Gastrocnemius medialis (tissue), 4 donors: ENCODE measurements around the gene LMTK2. TPM values are rescaled to one million over a fixed set of nuclear protein-coding genes. Genes with fewer than 3 reads are reported as not detected.

Experiments used
- ATAC-seq, 2 donors: fragments of 150-250 bp; one replicate each; pipeline ENCODE4 v1.9.1; 2016
- DNase-seq, 2 donors: peaks; one replicate each; pipeline ENCODE4 v3.0.0-alpha.2; 2019
- H3K27ac ChIP-seq, 4 donors: fragments of 200-600 bp; sonication (generic); 1 replicate in 1 of 4; 2 replicates in 3 of 4; pipeline ENCODE4 v1.5.1; 2016 to 2018; ENCODE audit warnings: mild to moderate bottlenecking in 2 of 4, moderate library complexity in 1 of 4
- H3K27me3 ChIP-seq, 3 donors: fragments of 200-600 bp; sonication (generic) in 2 of 3; 1 replicate in 1 of 3; 2 replicates in 2 of 3; pipeline versions ENCODE4 v1.5.1 to v1.6.0; 2016 to 2019; ENCODE audit warnings: mild to moderate bottlenecking in 1 of 3, moderate library complexity in 1 of 3
- H3K36me3 ChIP-seq, 2 donors: fragments of 200-600 bp; sonication (generic) in 1 of 2; one replicate each; pipeline ENCODE4 v1.5.1; 2017 to 2018
- H3K4me1 ChIP-seq, 2 donors: fragments of 200-600 bp; sonication (generic) in 1 of 2; one replicate each; pipeline ENCODE4 v1.5.1; 2016 to 2017; ENCODE audit warnings: mild to moderate bottlenecking in 2 of 2
- H3K4me3 ChIP-seq, 4 donors: fragments of 200-600 bp; sonication (generic) in 3 of 4; 1 replicate in 1 of 4; 2 replicates in 3 of 4; pipeline ENCODE4 v1.5.1; 2016 to 2019; ENCODE audit warnings: mild to moderate bottlenecking in 2 of 4
- H3K9me3 ChIP-seq, 3 donors: fragments of 200-600 bp; sonication (generic) in 2 of 3; 1 replicate in 1 of 3; 2 replicates in 2 of 3; pipeline ENCODE4 v1.5.1; 2016 to 2019
- POLR2A ChIP-seq, 2 donors: fragments of 450-650 bp; IDR thresholded peaks; one replicate each; pipeline ENCODE4 v1.6.1; 2017; ENCODE audit warnings: antibody characterized with exemption in 2 of 2, mild to moderate bottlenecking in 2 of 2, moderate library complexity in 2 of 2
- in situ Hi-C, 4 donors: fragments of 200-750 bp; cut with MboI; loops; one replicate each; pipeline versions ENCODE4 v1.15.0 to v1.8.0; 2017; ENCODE audit warnings: low sequenced_read_pairs in 4 of 4
- intact Hi-C: fragments of 100-400 bp; cut with DNase I; formaldehyde crosslinking; loops from one replicate; pipeline ENCODE4 v1.15.1; 2023; ENCODE audit warnings: low total_unique reads
- total RNA-seq, 4 donors: library from RNA; depleted of rRNA; stranded (reverse); fragments of >200 nt; gene quantifications; one replicate each; pipeline versions ENCODE4 v1.1.0 to v1.2.3, GENCODE V29; 2016
- TF ChIP-seq, protein P1 (sequence below), 5 experiments: fragments of 450-650 bp in 3 of 5; fragments of 200-600 bp in 2 of 5; sonication (generic) in 2 of 5; IDR thresholded peaks in 4 of 5; conservative IDR thresholded peaks in 1 of 5; 1 replicate in 4 of 5; 2 replicates in 1 of 5; pipeline ENCODE4 v1.5.1; 2016 to 2019; ENCODE audit warnings: antibody characterized with exemption in 5 of 5, mild to moderate bottlenecking in 3 of 5, moderate library complexity in 3 of 5

LMTK2 gene
- total RNA-seq, 4 donors from 2014 or later = 10.8 to 44.2 (median 17.7) TPM

DNA sequence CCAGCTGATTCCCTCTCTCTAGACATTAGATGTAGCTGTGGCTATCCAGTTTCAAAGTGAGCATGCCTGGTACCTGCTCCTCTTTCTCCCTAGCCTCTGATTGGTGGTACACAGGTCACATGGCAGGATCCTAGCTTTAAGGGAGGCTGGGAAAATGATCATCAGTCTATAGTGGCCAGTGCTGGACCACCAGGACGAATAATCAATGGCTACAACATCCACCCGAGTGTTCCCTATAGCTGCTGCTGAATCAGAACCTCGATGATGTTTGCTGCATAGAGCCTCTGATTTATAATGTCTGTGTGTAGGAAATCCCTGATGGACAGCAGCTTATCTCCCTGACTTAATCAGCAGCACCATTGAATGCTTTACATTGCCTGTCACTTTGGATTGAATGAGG lies 28.9 kb upstream of the LMTK2 start:
- TF ChIP-seq, protein P1, sequence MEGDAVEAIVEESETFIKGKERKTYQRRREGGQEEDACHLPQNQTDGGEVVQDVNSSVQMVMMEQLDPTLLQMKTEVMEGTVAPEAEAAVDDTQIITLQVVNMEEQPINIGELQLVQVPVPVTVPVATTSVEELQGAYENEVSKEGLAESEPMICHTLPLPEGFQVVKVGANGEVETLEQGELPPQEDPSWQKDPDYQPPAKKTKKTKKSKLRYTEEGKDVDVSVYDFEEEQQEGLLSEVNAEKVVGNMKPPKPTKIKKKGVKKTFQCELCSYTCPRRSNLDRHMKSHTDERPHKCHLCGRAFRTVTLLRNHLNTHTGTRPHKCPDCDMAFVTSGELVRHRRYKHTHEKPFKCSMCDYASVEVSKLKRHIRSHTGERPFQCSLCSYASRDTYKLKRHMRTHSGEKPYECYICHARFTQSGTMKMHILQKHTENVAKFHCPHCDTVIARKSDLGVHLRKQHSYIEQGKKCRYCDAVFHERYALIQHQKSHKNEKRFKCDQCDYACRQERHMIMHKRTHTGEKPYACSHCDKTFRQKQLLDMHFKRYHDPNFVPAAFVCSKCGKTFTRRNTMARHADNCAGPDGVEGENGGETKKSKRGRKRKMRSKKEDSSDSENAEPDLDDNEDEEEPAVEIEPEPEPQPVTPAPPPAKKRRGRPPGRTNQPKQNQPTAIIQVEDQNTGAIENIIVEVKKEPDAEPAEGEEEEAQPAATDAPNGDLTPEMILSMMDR (IDR thresholded peaks at IDR 0.05 in 4 of 5, conservative IDR thresholded peaks at IDR 0.05 in 1 of 5) = no peak
- no peak for TF ChIP-seq POLR2A (IDR thresholded peaks at IDR 0.05)

DNA sequence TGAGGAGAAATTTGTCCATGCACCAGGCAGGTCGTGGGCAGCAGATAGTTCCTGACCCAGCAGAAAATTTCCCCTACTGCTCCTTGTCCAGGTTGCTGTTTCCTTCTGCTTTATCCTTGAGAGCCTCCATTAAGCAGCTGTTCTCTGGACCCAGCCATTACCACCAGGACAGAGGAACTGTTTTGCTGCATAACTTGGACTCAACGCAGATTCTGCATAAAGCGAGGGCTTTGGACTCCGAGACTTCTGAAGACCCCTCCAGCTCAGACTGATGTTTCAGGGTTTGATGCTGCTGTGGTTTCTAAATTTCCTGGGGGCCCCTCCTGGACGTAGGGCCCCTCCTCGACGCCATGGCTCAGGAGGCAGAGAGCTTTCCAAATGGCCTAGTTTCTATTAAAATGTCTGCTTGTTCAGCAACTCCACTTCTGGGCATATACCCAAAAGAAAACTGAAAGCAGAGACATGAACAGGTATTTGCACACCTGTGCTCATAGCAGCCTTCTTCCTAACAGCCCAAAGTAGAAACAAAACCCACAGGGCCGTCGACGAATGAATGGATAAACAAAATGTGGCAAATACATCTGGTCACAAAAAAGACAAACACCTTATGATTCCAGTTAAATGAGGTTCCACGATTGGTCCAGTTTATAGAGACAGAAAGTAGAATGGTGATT lies 28.3 kb upstream of the LMTK2 start:
- H3K4me1 ChIP-seq = no peaks in the 10 kb centered on the region
- H3K27ac ChIP-seq = no peak overlapping the region
- no peaks in the 10 kb centered on the region for H3K9me3 ChIP-seq
- in situ Hi-C loops = no loop called here
- H3K4me3 ChIP-seq = no peak overlapping the region
- DNase-seq = no peak
- H3K27me3 ChIP-seq = no peaks in the 10 kb centered on the region
- H3K36me3 ChIP-seq = no peaks in the 10 kb centered on the region
- intact Hi-C loops = no loop called here
- TF ChIP-seq POLR2A (IDR thresholded peaks at IDR 0.05) = no peak
- TF ChIP-seq, protein P1 (IDR thresholded peaks at IDR 0.05 in 4 of 5, conservative IDR thresholded peaks at IDR 0.05 in 1 of 5) = no peak
- ATAC-seq = no peak

More for the DNA sequence above, 28.9 kb upstream of the LMTK2 start:
- H3K36me3 ChIP-seq = no peaks in the 10 kb centered on the region
- in situ Hi-C loops = no loop called here
- intact Hi-C loops = no loop called here
- no peaks in the 10 kb centered on the region for H3K9me3 ChIP-seq
- DNase-seq (no peak), ATAC-seq (no peak)
- H3K4me3 ChIP-seq = no peak overlapping the region
- no peak overlapping the region for H3K27ac ChIP-seq
- H3K4me1 ChIP-seq = no peaks in the 10 kb centered on the region
- H3K27me3 ChIP-seq = no peaks in the 10 kb centered on the region

DNA sequence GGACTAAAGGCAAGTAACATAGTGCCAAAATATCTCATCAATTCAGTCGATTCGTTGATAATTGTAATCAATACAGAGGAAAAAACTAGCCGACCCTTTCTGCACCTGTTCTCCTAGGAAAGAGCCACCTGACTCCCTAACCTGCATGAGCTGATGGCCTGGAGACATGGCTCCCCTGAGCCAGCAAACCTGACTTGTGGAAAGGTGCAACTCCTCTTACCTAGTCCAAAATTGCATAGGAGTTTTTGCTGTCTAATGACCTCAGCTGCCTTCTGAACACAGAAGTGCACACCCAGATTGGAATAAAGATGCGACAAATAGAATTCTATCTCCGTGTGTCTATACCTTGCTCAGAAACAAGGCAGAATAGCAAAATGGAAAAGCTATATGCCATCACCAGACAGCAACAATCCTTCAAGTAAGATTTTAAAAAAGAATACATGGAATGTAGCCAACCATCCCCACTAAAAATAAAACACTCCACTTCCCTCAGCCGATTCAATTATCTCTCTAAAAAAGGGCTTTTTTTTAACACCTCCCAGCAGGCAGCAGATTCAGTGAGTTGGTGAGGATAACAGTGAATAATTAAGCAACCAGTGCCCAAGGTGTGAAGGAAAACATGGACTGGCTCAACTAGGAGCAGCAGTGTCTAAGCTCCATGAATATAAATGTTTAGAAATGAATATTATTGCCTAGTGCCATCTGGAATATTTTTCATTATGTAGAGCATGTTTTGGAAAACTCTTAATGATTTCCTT lies 26.6 kb upstream of the LMTK2 start:
- no peak for TF ChIP-seq POLR2A (IDR thresholded peaks at IDR 0.05)
- no peak for ATAC-seq
- DNase-seq = no peak

DNA sequence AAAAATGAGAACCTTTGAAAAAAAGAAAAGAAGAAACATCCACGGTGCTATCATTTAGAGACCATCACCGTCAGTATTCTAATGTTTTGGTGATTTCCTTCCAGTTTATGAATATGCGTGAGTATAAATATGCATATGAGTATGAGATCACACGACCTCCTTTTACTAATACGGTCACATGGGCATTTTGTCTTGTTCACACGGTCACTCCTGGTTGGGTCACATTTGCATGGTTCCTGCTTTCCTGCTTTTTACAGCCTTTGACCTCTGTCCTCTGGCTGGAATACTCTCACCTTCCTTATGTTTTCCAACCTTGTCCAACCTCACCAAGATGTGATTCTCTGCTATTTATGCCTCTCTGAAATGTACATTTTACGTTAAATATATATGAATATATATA lies 25.3 kb upstream of the LMTK2 start:
- Histone ChIP-seq H3K36me3 (no peaks in the 10 kb centered on the region), H3K27me3 (no peaks in the 10 kb centered on the region), H3K27ac (no peak overlapping the region), H3K9me3 (no peaks in the 10 kb centered on the region), H3K4me1 (no peaks in the 10 kb centered on the region), H3K4me3 (no peak overlapping the region)
- ATAC-seq = no peak
- intact Hi-C loops = no loop called here
- TF ChIP-seq, protein P1 (IDR thresholded peaks at IDR 0.05 in 4 of 5, conservative IDR thresholded peaks at IDR 0.05 in 1 of 5) = no peak
- no peak for TF ChIP-seq POLR2A (IDR thresholded peaks at IDR 0.05)
- DNase-seq = no peak
- in situ Hi-C loops = no loop called here

More for the DNA sequence above, 26.6 kb upstream of the LMTK2 start:
- Histone ChIP-seq H3K9me3 (no peaks in the 10 kb centered on the region), H3K27me3 (no peaks in the 10 kb centered on the region), H3K36me3 (no peaks in the 10 kb centered on the region), H3K4me1 (no peaks in the 10 kb centered on the region), H3K4me3 (no peak overlapping the region), H3K27ac (no peak overlapping the region)
- intact Hi-C loops (no loop called here), in situ Hi-C loops (no loop called here)

DNA sequence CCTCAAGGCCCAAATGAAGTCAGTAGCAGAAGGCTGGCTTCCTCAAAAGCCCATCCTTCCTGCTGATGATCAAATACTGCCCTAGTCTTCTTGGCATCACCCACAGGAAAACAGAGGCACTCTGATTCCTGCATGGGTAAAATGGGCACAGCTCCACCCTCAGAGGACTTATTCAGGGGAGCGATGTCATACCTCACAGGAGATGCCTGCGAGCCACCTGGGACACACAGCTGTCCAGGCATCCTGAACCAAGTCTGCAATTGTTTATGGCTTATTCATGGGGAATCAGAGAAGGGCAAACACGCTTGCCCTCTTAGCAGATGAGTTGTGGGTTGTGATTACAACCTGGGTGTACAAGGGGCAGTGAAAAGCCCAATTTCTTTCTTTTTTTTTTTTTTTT lies 22.0 kb upstream of the LMTK2 start:
- no peak for ATAC-seq
- no peak for DNase-seq
- no peaks in the 10 kb centered on the region for H3K4me1 ChIP-seq
- TF ChIP-seq, protein P1 (IDR thresholded peaks at IDR 0.05 in 4 of 5, conservative IDR thresholded peaks at IDR 0.05 in 1 of 5) = no peak
- no peak for TF ChIP-seq POLR2A (IDR thresholded peaks at IDR 0.05)
- H3K27me3 ChIP-seq = no peaks in the 10 kb centered on the region
- in situ Hi-C loops = no loop called here
- H3K4me3 ChIP-seq = no peak overlapping the region
- intact Hi-C loops = no loop called here
- no peaks in the 10 kb centered on the region for H3K36me3 ChIP-seq
- H3K9me3 ChIP-seq = no peaks in the 10 kb centered on the region
- no peak overlapping the region for H3K27ac ChIP-seq
